Stimulated activated memory B cell treated with anti-CD40 and anti-IgM and Interleukin-4, amounts not matched to agents 10 μg/mL and 1 μg/mL and 100 μg/mL, for 72 hours (primary cell): ENCODE data around the gene FST.
A peak's percentile ranks its signal among the peaks of the same experiment; 100 is the strongest.

Experiments used
- ATAC-seq: fragments of 150-1000 bp; cut with Tn5 transposase; 2 replicates; pipeline ENCODE4 v1.10.0; 2021
- H3K27ac Mint-ChIP-seq: one replicate; pipeline ENCODE4 v1.8.0; 2022; ENCODE audit warnings: mild to moderate bottlenecking, mixed read lengths
- H3K27me3 Mint-ChIP-seq: one replicate; pipeline ENCODE4 v1.8.0; 2022; ENCODE audit warnings: mixed read lengths
- H3K36me3 Mint-ChIP-seq: one replicate; pipeline ENCODE4 v1.8.0; 2022; ENCODE audit warnings: mixed read lengths
- H3K4me1 Mint-ChIP-seq: one replicate; pipeline ENCODE4 v1.8.0; 2022; ENCODE audit warnings: mixed read lengths
- H3K4me3 Mint-ChIP-seq: one replicate; pipeline ENCODE4 v1.8.0; 2022; ENCODE audit warnings: mild to moderate bottlenecking, moderate library complexity, mixed read lengths
- H3K9me3 Mint-ChIP-seq: one replicate; pipeline ENCODE4 v1.8.0; 2022; ENCODE audit warnings: mixed read lengths

Gene FST, protein sequence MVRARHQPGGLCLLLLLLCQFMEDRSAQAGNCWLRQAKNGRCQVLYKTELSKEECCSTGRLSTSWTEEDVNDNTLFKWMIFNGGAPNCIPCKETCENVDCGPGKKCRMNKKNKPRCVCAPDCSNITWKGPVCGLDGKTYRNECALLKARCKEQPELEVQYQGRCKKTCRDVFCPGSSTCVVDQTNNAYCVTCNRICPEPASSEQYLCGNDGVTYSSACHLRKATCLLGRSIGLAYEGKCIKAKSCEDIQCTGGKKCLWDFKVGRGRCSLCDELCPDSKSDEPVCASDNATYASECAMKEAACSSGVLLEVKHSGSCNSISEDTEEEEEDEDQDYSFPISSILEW

DNA sequence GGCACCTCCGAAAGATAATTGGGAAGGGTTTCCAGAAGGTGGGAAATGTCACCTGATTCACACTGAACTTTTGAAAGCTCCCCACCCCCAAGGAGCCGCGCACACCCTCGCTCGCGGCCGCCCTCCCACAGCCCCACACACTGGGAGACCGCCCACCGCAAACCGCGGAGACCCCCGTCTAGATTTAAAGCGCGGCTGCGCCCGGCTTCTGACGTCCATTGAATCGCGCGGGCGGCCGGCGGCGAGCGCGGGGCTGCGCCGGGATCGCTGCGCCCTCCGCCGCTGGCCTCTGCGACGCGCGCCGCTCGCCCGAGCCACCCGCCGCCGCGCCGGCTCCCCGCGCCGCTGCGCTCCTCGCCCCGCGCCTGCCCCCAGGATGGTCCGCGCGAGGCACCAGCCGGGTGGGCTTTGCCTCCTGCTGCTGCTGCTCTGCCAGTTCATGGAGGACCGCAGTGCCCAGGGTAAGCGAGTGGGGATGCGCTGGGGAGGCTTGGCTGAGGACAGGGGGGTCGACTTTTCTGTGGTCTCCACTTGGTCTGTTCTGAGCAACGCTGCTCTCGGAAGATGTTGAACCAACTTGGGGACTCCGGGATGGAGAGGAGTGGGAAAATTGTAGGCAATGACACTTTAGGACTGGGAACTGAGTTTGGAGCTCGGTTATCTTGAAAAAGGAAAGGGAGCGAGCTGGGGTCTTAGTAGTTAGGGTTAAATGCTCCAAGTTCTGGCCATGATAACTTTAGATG is at the start of gene FST:
FST (plus strand) TSS at position 214 of the 743 bp plus-strand sequence; CDS start at position 377, 163 bp downstream.
- H3K27me3 Mint-ChIP-seq: peaks cover 60% of the 10 kb centered on the region
- H3K4me3 Mint-ChIP-seq: peak within 1 kb of the TSS; percentile 92
- no peak within 1 kb of the TSS for H3K27ac Mint-ChIP-seq
- no peak for ATAC-seq
- H3K4me1 Mint-ChIP-seq: peaks cover 43% of the 10 kb centered on the region
- no peaks in the 10 kb centered on the region for H3K9me3 Mint-ChIP-seq
- H3K36me3 Mint-ChIP-seq: no peaks in the 10 kb centered on the region

DNA sequence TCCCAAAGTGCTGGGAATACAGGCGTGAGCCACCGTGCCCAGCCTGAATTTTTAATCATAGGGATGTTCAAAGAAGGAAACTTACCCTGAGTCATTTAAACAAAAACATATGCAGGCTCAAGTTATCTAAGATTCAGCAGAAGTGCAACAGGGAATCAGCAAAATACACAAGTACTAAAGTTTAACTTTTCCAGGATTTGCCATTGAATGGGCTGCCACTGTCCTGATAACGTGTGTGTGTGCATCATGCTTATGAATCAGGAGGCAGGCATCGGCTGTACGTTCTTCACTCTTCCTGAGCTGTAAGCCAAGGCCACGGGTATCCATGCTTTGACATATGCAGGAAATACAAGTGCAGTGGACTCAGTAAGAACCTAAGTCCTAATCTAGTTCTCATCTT is 48.8 kb upstream of the FST start:
- Mint-ChIP-seq H3K27me3 (peaks cover 12% of the 10 kb centered on the region), H3K4me1 (no peaks in the 10 kb centered on the region), H3K4me3 (no peak overlapping the region), H3K9me3 (no peaks in the 10 kb centered on the region), H3K27ac (no peak overlapping the region), H3K36me3 (no peaks in the 10 kb centered on the region)
- ATAC-seq: no peak

DNA sequence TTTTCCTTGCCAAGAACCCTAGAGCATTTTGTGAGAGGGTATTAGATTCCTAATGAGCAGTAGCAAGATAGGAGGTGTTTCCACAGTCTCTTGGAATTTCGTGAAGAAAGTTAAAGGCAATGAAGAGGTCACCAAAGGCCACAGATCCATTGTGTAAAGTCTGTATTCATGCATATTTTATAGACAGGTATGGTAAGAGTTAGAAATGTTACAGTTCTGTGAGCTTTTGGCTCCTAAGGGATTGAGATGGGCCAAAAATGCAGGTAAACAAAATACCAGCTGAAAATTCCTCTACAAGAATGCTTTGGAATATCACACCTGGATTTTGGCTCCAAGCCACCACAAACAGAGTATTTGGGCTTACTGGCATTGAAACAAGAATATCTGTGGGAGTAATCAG is 47.4 kb upstream of the FST start:
- no peak overlapping the region for H3K27ac Mint-ChIP-seq
- no peaks in the 10 kb centered on the region for H3K4me1 Mint-ChIP-seq
- H3K9me3 Mint-ChIP-seq: no peaks in the 10 kb centered on the region
- no peak overlapping the region for H3K4me3 Mint-ChIP-seq
- ATAC-seq: no peak
- H3K27me3 Mint-ChIP-seq: peaks cover 12% of the 10 kb centered on the region
- no peaks in the 10 kb centered on the region for H3K36me3 Mint-ChIP-seq

DNA sequence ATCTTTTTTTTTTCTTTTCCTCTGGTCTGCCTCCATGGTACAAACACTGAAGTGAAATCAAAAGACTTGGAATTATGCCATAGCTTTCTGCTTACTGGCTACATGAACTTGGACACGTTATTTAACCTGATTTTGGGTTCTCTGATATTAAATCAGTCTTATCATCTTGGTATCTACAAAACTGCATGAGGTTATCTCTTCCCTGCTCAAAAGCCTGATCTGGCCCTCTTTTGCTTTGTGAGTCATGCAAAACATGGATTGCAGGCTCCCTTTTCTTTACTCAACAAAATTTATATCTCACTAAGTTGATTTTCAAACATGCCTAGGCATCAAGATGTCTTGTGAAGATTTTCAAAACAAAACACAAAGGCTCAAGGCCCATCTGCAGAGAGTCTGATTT is 45.9 kb upstream of the FST start:
- no peak overlapping the region for H3K4me3 Mint-ChIP-seq
- no peak for ATAC-seq
- H3K27me3 Mint-ChIP-seq: peaks cover 4% of the 10 kb centered on the region
- H3K4me1 Mint-ChIP-seq: no peaks in the 10 kb centered on the region
- no peaks in the 10 kb centered on the region for H3K36me3 Mint-ChIP-seq
- no peak overlapping the region for H3K27ac Mint-ChIP-seq
- H3K9me3 Mint-ChIP-seq: no peaks in the 10 kb centered on the region

DNA sequence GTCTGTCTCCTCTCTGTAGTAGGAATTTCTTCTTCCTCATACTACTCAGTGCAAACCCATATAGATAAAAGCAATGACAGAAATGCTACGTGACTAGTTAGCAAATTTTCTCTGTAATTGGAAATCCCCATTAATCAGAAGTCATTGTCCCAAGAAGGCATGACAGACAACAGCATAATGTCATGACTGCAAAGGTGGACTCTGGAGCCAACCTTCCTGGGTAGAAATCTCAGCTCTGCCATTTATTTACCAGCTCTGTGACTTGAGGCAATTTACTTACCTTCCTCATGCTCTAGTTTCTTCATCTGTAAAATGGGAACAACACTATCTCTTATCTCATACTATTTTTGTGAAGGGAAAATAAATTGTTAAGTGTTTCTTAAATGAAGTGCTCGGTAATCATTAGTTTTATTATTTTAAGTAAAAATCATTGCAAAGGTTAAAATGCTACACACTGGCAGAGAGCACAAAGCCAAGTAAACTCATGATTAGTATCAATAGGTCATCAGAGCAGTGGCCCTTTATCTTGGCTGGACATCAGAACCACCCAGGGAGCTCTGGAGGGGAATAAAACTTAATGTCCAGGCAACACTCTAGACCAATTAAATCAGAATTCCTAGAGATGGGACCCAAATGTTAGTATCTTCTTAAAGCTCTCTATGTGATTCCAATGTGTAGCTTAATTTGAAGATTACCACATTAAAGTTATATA is 43.8 kb upstream of the FST start:
- H3K27ac Mint-ChIP-seq: no peak overlapping the region
- H3K9me3 Mint-ChIP-seq: no peaks in the 10 kb centered on the region
- no peaks in the 10 kb centered on the region for H3K27me3 Mint-ChIP-seq
- no peaks in the 10 kb centered on the region for H3K36me3 Mint-ChIP-seq
- no peaks in the 10 kb centered on the region for H3K4me1 Mint-ChIP-seq
- no peak for ATAC-seq
- no peak overlapping the region for H3K4me3 Mint-ChIP-seq

DNA sequence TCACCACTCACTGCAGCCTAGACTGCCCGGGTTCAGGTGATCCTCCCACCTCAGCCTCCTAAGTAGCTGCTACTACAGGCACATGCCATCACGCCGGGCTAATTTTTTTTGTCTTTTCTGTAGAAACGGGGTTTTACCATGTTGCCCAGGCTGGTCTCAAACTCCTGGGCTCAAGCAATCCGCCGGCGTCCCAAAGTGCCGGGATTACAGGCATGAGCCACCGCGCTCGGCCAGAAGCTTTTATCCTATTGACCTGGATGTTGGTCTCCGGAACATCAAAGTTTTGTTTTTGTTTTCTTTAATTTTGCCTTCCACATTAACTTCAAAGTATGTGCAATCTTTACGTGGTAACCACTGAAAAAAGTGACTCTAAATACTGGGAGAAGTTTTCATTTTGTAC is 42.4 kb upstream of the FST start:
- no peak for ATAC-seq
- H3K27ac Mint-ChIP-seq: no peak overlapping the region
- no peaks in the 10 kb centered on the region for H3K27me3 Mint-ChIP-seq
- H3K9me3 Mint-ChIP-seq: no peaks in the 10 kb centered on the region
- H3K36me3 Mint-ChIP-seq: no peaks in the 10 kb centered on the region
- no peaks in the 10 kb centered on the region for H3K4me1 Mint-ChIP-seq
- H3K4me3 Mint-ChIP-seq: no peak overlapping the region

DNA sequence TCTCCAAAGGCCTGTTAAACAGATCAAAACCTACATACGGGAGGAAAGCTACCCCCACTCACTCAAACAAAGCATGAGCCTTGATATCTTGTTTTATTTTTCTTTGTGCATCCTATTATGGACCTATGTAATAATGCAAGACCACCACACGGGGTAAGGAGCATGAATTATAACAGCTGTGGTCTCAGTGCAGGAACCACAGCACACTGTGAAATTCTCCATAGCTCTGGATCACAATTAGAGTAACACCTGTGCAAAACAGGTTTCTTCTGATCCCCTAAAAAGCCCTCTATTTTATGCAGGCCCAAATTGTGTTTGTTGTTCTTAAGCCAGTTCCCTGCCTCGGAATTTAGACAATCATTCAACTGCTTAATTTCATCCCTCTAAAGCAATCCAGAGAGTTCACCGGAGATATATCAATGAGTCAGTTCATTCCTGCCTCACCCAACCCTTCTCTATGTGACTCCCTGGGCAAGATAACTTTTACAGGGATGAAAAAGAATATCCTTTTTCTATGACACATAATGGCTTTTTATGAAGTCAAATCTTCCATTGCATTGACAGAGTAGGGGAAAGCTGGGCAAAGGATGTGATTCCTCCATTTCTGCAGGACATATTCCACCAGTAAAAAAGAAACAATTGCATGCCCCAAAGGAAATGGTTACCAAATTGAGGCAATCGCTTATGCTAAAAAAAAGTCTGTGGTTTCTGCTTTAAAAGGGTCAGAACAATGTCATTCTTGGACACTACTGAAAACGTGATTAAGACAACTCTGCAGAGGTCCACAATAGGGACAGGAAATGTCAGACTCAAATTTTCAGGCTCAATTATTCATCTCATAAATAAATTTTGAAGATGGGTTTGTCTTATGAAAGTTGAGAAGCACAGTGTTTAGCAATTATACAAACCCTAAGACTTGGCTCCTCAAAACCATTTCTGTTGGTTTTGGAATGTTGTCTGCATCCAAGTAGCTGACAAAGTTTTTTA is 41.6 kb upstream of the FST start:
- ATAC-seq: no peak
- Mint-ChIP-seq H3K4me1 (no peaks in the 10 kb centered on the region), H3K36me3 (no peaks in the 10 kb centered on the region), H3K27ac (no peak overlapping the region), H3K9me3 (no peaks in the 10 kb centered on the region), H3K27me3 (no peaks in the 10 kb centered on the region), H3K4me3 (no peak overlapping the region)

DNA sequence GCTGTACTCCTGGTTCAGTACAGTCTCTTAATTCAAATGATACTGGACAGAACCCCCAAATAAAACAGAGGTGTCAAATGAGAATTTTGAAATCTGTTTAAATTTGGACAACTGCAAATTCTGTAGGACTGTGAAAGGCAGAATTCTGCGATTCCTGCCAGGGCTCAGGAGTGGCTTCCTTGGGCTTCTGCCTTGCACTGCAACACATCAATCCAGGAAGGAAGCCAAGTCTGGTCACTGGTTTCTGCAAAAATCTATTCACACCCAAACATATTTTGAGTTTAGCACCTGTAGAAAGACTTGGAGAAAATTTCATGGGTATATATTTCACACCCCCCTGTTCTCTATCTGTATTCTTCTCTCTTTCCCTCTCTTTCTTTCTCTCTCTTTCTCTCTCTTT is 37.5 kb upstream of the FST start:
- peaks cover 9% of the 10 kb centered on the region for H3K27me3 Mint-ChIP-seq
- no peaks in the 10 kb centered on the region for H3K4me1 Mint-ChIP-seq
- ATAC-seq: no peak
- H3K36me3 Mint-ChIP-seq: no peaks in the 10 kb centered on the region
- H3K9me3 Mint-ChIP-seq: no peaks in the 10 kb centered on the region
- H3K27ac Mint-ChIP-seq: no peak overlapping the region
- H3K4me3 Mint-ChIP-seq: no peak overlapping the region

DNA sequence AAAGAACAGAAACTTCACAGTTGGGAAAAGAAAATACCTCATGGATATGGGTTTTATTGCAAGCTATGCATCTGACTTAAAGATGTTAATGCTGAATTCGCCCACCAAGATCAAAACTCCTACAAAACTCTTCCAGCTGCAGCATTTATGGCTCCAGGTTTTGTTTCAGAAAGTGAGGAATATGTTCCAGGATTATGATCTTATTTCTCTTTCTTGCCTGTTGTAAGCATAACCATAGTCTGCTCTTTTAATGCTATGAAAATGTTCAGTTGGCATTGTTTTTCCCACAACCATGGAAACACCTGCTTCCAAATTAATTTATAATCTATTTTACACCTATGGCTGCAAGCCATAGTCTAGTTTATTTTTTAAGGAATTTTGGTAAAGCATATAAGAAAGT is 34.9 kb upstream of the FST start:
- Mint-ChIP-seq H3K4me3 (no peak overlapping the region), H3K27me3 (peaks cover 27% of the 10 kb centered on the region), H3K9me3 (no peaks in the 10 kb centered on the region), H3K27ac (no peak overlapping the region), H3K36me3 (no peaks in the 10 kb centered on the region), H3K4me1 (no peaks in the 10 kb centered on the region)
- ATAC-seq: no peak

DNA sequence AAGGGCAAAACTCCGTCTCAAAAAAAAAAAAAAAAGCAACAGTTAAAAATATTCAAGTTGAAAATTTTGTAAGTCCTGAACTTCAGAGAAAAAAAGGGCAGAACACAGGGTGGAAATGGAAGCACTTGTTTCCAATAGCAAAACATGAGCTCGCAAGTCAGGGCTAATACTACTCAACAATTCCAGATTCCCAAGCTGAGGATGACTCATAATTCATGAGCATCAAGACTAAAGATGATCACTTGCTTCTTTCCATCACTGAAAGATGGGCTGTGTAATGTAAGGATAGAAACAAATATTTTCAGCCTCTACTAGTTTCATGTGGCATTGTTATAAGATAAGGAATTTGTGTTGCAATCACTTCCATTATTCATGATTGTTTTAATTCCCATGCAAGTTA is 33.5 kb upstream of the FST start:
- Mint-ChIP-seq H3K27me3 (peaks cover 27% of the 10 kb centered on the region), H3K27ac (no peak overlapping the region), H3K36me3 (no peaks in the 10 kb centered on the region), H3K9me3 (no peaks in the 10 kb centered on the region), H3K4me1 (no peaks in the 10 kb centered on the region), H3K4me3 (no peak overlapping the region)
- ATAC-seq: no peak

DNA sequence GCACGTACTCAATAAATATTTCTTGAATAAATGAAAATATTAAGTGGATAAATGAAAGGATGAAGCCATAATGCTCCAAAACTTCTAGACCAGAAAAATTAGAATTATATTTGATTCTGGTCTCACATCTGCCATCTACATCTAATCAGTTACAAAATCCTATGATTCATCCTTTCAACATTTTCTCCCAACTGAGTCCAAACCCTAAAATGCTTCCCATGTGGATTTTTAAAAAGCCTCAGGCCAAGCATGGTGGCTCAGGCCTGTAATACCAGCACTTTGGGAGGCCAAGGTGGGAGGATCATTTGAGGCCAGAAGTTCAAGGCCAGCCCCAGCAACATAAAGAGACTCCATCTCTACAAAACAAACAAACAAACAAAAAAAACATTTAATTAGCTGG is 31.6 kb upstream of the FST start:
- Mint-ChIP-seq H3K4me3 (no peak overlapping the region), H3K9me3 (no peaks in the 10 kb centered on the region), H3K27ac (no peak overlapping the region), H3K27me3 (peaks cover 27% of the 10 kb centered on the region), H3K36me3 (no peaks in the 10 kb centered on the region), H3K4me1 (no peaks in the 10 kb centered on the region)
- no peak for ATAC-seq

DNA sequence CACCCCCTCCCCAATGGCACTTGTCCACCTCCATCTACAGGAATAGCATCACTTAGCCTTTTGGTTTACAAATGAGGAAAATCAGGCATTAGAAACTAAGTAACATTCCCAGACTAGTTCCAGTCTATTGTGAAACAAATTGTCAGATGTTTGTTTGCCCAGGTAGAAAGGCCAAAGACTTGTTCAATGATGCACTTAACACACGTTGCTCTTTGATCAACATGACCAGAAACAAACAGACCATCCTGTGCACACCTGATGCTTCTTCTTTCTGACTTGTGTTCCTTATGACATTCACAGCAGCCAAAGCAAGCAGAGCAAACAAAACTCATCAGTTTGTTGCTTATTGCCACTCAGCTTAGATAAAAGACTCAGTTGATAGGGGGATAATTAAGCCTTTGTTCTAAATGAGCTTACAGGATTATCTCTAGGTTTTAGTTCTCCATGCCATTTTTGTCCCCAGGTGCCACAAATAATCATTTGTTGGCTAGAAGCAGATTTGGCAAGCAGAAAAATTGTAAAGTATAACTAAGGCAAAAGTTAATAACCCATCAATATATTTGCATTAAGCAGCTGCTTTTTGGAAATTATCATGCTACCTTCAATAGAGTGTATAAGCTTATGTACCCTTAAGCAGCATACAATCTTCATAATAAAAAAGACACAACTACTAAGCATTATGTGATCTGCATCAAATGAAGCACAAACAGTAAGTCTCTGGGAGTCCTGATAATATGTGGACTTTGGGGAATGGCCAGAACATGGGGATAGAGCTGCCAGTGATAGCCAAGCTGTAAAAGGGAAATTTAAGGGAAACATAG is 26.3 kb upstream of the FST start:
- ATAC-seq: no peak
- Mint-ChIP-seq H3K36me3 (no peaks in the 10 kb centered on the region), H3K27ac (no peak overlapping the region), H3K27me3 (peaks cover 14% of the 10 kb centered on the region), H3K4me1 (no peaks in the 10 kb centered on the region), H3K9me3 (no peaks in the 10 kb centered on the region), H3K4me3 (no peak overlapping the region)

DNA sequence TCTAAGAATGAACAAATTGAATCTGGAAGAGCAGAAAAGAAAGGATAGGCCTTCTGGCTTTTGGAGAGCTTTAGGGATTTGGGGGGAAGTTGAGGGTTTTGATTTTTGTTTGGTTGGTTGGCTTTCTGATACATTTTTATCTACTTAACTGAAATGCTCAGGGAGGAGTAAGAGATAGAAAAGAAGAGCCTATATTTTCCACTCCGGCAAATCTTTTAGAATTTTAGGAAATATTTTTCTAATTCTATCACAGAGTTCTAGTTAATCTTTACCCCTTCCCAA is 25.8 kb upstream of the FST start:
- peaks cover 11% of the 10 kb centered on the region for H3K27me3 Mint-ChIP-seq
- ATAC-seq: no peak
- H3K9me3 Mint-ChIP-seq: no peaks in the 10 kb centered on the region
- H3K27ac Mint-ChIP-seq: no peak overlapping the region
- H3K4me3 Mint-ChIP-seq: no peak overlapping the region
- no peaks in the 10 kb centered on the region for H3K36me3 Mint-ChIP-seq
- no peaks in the 10 kb centered on the region for H3K4me1 Mint-ChIP-seq

DNA sequence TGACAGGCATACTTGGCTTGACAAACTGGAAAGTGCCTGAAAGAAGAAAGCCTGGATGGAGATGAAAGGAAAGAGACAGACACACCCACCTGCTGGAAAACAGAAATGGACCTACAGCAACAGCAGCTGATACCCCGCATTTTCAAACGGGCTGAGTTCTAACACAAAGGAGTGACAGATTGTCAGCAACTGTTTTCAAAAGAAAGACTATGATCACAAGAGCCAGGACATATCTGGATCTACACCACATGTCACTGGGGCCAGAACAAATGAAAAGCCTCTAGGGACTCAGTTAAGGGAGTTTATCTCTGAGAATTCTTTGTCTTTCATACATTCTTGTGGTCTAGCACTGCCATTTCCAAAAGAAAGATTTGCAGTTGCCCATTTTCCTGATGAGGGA is 24.1 kb upstream of the FST start:
- H3K4me3 Mint-ChIP-seq: no peak overlapping the region
- no peaks in the 10 kb centered on the region for H3K9me3 Mint-ChIP-seq
- H3K36me3 Mint-ChIP-seq: no peaks in the 10 kb centered on the region
- H3K27me3 Mint-ChIP-seq: peaks cover 10% of the 10 kb centered on the region
- H3K27ac Mint-ChIP-seq: no peak overlapping the region
- ATAC-seq: no peak
- no peaks in the 10 kb centered on the region for H3K4me1 Mint-ChIP-seq
